Fibroblast of mammary gland (primary cell): ENCODE measurements around the gene TTL.
"Not testable (repeated sequence)": the region's sequence is repeated elsewhere in the genome, so short reads cannot be mapped to it uniquely, and the experiment has no call there.

Experiments
- DNase-seq: peaks from one replicate; pipeline ENCODE4 v3.0.0-alpha.2; 2010; ENCODE audit warnings: low read depth
- H3K4me3 ChIP-seq: 2 replicates; pipeline ENCODE4 v1.5.1; 2011; ENCODE audit warnings: low read depth, mild to moderate bottlenecking, low read length, moderate library complexity; ENCODE audit not compliant: control insufficient read depth
- TF ChIP-seq, protein P1 (sequence below): conservative IDR thresholded peaks from 2 replicates; pipeline ENCODE4 v1.5.1; 2011; ENCODE audit warnings: low read depth, low read length, inconsistent platforms; ENCODE audit not compliant: control insufficient read depth, insufficient read depth

TTL gene

DNA sequence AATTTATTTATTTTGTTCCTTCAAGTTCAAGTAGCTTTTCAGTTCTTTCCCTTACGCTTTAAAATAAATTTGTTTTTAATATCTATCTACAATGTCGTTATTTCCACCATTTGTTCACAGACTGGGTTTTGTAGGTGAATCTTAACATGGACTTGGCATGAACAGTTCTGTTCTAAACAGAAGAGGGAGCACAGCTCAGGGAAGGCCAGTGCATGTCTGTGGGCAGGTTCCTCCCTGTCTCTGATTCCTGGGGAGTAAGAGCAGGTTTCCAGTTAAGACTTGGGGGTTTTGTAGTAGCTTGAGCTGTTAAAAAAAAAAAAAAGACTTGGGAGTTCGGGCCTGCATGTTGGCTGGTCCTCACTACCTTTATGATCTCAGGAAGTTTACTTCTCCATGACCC, 11.1 kb downstream of the TTL start:
- TF ChIP-seq, protein P1, sequence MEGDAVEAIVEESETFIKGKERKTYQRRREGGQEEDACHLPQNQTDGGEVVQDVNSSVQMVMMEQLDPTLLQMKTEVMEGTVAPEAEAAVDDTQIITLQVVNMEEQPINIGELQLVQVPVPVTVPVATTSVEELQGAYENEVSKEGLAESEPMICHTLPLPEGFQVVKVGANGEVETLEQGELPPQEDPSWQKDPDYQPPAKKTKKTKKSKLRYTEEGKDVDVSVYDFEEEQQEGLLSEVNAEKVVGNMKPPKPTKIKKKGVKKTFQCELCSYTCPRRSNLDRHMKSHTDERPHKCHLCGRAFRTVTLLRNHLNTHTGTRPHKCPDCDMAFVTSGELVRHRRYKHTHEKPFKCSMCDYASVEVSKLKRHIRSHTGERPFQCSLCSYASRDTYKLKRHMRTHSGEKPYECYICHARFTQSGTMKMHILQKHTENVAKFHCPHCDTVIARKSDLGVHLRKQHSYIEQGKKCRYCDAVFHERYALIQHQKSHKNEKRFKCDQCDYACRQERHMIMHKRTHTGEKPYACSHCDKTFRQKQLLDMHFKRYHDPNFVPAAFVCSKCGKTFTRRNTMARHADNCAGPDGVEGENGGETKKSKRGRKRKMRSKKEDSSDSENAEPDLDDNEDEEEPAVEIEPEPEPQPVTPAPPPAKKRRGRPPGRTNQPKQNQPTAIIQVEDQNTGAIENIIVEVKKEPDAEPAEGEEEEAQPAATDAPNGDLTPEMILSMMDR = no peak
- no peak overlapping the region for H3K4me3 ChIP-seq
- DNase-seq = no peak

DNA sequence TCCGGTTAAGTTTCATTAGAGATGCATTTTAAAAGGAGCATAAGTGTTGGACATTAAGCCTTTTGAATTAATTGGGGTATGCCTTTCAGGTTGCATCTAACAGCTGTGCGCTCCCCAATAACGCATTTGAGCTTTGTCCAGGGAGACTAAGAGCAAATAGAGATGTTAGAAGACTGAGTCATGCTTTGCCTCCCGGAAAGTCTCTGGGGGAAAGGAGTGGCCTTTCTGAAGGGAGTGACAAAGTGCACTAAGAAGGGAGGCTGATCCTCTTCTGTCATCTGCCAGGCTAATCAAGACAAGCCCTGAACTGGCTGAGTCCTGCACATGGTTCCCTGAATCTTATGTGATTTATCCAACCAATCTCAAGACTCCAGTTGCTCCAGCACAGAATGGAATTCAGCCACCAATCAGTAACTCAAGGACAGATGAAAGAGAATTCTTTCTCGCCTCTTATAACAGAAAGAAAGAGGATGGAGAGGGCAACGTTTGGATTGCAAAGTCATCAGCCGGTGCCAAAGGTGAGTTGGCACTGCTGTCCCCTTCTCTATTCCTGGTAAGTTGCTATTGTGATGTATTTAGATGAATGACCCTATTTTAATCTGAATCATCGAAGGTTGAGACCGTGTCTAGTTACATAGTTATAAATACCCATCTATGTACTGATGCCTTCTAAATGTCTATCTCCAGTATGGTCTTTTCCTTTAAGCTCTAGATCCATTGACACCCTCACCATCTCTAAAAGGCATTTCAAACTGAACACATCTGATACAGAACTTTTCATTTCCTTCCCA, 12.1 kb downstream of the TTL start:
- peak; percentile 75 for DNase-seq
- no peak overlapping the region for H3K4me3 ChIP-seq
- TF ChIP-seq, protein P1 = no peak

DNA sequence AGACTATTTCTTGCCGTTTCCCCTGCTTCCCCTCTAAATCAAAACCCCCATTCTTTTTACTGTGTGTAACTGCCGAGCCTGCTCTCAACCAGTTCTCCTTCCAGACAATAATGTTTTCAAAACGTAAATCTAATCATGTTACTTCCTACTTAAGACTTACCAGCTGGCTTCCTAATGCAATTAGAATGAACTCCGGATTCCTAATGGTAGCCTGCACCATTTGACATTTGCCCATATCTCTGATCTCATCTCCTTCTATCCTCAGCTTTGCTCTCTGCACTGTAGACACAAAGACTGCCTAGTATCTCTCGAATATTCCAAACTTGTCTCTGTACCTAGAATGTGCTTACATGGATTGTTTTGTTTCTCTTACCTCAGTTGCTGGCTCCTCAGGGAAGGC, 12.9 kb downstream of the TTL start:
- TF ChIP-seq, protein P1 = no peak
- H3K4me3 ChIP-seq = no peak overlapping the region
- no peak for DNase-seq

DNA sequence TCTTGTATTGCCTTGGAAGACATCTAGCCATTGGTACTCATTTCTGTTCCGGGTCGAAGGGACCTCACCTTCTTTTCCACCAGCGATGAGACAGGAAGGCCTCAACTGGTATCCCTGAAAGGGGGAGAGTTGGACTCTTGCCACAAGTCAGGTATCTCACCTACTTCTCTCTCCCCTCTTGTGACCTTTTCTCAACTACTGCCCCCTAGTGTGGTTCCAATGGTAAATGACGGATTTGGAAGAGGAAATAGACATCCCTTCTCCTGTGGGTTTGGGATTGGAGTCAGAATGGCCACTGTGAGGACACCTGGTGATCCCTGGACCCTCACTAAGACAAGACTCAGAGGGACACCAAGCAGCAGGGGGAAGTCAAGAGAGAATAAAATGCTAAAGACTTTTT, 13.9 kb downstream of the TTL start:
- not testable (repeated sequence) for DNase-seq, H3K4me3 ChIP-seq

DNA sequence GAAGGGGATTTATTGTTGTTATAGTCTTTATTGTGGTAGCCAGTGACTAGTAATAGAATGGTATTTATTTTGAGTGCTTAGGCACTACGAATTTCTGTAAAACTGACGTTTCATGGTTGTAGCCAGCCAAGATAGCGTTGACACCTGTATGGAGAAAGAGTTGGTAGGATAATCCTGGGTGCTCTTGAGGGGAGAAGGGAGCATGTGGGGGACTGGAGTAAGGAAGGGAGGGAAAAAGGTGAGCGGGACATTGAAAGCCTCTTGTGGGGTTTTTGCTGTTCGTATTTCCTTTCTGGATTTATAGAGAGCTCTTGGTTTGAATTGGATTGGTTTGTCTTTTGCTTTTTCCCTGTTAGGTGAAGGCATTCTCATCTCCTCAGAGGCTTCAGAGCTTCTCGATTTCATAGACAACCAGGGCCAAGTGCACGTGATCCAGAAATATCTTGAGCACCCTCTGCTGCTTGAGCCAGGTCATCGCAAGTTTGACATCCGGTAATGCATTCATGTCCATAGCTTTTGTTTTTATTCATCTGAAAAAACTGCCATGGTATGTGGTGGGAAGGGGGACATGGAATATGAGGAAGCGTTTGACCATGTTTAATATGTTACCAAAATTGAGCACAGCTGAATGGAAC, 19.0 kb downstream of the TTL start:
- H3K4me3 ChIP-seq = not testable (repeated sequence)
- DNase-seq = peak; percentile 54
- TF ChIP-seq, protein P1 = peak; percentile 35

DNA sequence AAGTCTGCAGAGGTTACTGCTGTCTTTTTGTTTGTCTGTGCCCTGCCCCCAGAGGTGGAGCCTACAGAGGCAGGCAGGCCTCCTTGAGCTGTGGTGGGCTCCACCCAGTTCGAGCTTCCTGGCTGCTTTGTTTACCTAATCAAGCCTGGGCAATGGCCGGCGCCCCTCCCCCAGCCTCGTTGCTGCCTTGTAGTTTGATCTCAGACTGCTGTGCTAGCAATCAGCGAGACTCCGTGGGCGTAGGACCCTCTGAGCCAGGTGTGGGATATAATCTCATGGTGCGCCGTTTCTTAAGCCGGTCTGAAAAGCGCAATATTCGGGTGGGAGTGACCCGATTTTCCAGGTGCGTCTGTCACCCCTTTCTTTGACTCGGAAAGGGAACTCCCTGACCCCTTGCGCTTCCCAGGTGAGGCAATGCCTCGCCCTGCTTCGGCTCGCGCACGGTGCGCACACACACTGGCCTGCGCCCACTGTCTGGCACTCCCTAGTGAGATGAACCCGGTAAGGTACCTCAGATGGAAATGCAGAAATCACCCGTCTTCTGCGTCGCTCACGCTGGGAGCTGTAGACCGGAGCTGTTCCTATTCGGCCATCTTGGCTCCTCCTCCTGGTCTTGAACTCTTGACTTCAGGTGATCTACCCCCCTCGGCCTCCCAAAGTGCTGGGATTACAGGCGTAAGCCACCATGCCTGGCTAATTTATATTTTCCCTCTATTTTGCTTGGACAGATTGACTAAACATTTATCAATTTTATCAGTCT, 27.5 kb downstream of the TTL start:
- H3K4me3 ChIP-seq, DNase-seq: not testable (repeated sequence)

DNA sequence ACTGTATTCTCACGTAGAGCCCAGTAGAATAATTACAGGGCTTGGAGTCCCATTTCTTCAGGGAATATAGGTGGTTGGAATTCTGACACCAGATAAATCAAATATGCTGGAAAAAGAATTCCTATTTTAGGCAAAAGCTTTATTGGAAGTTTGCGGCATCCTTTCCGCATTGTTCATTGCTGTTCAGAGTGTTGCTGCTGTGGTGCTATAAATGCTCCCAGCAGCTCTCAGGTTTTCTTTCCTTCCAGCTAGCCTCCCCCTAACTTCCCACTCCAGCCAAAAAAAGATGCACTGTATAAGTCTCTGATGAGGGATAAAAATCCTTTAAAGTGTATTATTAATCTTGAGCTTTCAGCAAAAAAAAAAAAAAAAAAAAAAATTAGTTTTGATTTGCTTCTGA, 34.8 kb downstream of the TTL start:
- H3K4me3 ChIP-seq = no peak overlapping the region
- TF ChIP-seq, protein P1 = no peak
- DNase-seq = no peak
